ENCODE measurements around the gene SLC1A1.

Gene SLC1A1

DNA sequence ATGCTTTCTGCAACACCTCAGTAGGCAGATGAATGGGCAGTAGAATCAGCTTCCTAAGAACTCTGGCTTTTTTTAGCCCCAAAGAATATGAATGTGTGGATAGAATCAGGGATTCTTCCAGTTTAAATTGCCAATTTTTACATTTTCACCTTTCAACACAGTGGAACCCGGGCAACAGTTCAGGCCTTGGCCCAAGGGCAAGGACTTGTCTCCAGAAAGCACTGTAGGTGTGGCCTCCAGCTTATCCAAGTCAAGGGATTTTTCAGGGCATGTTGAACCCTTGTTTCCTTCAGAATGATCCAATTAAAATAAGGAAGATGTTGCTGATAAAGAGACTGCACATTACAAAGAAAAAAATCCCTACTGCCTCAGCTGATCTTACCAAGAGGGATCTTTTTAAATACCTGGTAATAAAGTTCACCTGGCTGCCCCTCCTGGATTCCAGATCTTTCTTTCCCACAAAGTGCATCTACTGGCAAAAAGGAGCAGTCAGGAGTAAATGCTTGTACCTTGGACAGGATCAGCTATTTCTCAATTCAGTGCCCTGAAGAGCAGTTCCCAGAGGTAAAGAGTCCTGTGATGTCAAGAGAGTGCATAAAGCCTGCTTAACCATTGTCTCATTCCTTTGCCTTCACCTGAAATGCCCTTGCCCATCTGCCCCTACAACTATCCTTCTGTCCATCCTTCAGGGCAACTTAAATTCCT lies 91.7 kb downstream of the SLC1A1 start:
- DNase-seq = no peak

GRCh38 chr9:4583001-4583400 lies 92.7 kb downstream of the SLC1A1 start:
- DNase-seq = peak; percentile 31

- no peak for DNase-seq
Measured at GRCh38 chr9:4584636-4585035, 94.4 kb downstream of the SLC1A1 start.

- no peak for DNase-seq
Measured at GRCh38 chr9:4585135-4585534, 94.9 kb downstream of the SLC1A1 start.

DNA sequence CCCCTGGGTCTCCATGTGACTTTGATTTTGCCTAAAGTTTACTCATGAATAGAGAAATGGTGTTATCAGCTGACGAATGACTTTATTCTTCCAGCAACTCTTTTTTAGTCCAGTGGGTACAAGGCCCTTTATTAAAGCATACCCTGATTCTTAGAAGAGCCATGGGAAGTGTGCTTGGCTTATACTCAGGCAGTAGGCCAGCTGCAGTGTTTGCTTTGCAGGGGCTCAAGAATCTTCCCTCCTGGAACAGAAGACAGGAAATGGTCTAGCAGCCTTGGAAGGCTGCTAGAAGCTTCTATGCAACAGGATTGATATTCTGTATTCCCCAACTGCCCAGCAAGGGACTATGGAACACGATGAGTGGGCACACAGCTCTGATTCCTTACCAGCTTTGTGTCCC lies 98.5 kb downstream of the SLC1A1 start:
- no peak for DNase-seq

DNA sequence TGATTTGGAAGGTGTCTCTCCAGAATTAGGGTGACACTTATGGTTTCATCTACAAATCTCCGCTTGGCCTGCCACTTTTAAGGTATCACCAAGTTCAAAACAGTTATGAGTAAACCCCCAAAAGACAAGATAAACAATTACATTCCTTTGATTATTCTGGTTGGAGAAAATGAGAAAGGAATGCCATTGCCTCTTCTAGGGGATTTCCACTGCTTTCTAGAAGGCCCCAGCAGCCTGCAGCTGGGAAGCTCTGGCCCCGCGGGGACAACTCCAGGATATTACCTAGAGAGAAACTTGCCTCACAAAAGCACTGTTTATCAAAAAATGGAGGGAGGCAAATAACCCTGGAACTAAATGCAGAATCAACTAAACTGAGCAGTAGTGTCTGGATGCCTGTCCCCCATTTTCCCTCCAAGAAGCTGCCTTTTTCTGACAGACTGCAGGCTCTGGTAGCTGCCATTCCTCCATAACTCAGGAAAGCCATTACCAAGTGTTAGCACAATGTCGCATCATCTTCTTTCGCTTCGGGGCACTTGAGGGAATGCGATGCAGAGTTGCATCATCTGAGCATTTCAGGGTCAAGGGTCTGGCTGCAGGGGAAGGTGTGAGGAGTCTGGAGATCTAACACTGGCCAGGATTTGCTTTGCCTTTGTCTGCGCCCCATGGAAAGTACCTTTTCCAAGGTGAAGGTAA lies 100.3 kb downstream of the SLC1A1 start:
- no peak for DNase-seq

DNA sequence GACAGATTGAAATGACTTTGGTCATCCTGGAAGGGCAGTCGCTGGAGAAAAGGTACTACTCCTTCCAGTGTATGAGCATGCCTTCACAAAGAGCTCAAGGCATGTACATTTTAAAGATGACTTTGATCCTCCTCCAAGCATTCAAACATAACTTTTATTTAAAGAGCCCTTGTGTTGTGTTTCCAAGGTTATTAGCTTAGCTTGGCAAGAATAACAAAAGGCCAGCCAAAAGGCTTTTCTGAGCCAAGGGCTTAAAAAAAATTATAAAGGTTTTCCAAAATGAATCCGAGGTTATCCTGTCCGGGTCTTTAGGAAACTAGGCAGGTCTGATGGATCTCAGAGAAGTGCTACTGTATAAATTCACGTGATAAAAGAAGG lies 100.8 kb downstream of the SLC1A1 start:
- DNase-seq = no peak

GRCh38 chr9:4592295-4592694 lies 102.0 kb downstream of the SLC1A1 start:
- DNase-seq = no peak

DNA sequence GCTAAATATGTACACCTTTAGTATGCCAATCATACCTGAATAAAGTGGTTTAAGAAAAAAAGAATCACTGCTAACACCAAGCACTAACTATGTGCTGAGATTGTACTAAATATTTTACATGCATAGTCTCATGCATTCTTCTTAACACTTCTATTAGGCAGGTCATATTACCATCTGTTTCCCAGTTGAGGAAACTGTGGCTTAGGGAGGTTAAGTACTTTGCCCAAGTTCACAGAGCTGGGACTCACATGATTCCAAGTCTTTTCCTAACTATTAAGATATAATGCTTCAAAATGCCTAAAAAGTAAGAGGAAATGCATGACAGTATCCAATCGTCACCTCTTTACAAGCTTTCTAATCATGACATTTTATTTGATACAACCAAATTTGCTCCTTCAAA lies 102.6 kb downstream of the SLC1A1 start:
- DNase-seq = no peak

- no peak for DNase-seq
Measured at GRCh38 chr9:4594545-4594944, 104.3 kb downstream of the SLC1A1 start.

GRCh38 chr9:4594994-4595393 lies 104.7 kb downstream of the SLC1A1 start:
- no peak for DNase-seq

DNA sequence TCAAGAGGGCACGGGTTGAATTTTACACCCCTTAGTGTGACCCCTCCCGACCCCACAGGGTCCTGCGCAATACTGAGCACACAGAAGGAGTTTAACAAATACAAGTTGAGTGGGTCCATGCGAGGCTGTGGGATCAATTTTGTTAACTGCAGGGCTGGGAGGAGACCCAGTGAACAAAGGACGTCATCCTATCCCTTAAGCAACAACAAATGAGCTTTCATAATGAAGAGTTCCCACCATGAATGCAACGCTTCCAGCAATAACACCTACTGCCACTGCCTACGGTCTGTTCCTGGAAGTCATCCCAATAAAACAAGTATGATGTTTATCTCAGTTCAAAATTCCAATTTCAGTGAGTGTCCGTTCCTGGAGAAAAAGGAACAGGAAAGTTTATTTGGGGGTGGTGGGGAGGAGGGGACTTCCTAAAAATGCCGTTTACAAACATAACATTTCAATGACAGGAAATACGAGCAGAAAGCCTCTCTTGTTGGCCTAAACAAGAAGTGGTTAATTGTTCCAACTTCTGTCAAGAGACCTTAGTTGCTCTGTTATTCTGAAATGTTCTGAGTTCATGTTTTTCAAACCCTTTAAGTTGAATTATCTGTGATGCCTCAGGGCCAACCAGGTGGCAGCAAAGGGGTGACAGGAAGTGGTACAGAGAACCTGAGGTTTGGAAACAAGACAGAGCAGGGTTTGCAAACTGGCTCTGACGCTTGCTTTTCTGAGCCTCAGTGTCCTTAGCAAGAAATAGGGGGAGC lies 106.1 kb downstream of the SLC1A1 start:
- no peak for DNase-seq

GRCh38 chr9:4600368-4600767 lies 110.1 kb downstream of the SLC1A1 start:
- no peak for DNase-seq

DNA sequence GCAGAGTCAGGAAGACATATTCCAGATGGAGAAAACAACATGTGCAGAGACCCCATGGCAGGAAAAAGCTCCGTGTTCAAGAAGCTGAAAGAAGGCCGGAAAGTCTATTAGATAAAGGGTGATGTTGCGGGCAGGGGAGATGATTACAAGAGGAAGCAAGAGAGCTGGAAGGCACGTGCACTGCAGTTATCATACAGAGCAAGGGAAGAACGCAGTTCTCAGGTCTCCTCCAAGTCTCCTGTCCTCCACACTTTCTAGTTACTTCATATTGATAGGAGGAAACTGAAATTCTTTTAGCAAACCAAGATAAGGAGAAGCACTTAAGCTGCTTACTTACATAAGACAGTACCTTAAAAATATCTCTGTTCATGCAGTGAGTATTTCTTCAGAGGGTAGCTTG lies 113.6 kb downstream of the SLC1A1 start:
- DNase-seq = no peak

GRCh38 chr9:4604678-4605095 lies 114.4 kb downstream of the SLC1A1 start:
- peak; percentile 85 for DNase-seq

DNA sequence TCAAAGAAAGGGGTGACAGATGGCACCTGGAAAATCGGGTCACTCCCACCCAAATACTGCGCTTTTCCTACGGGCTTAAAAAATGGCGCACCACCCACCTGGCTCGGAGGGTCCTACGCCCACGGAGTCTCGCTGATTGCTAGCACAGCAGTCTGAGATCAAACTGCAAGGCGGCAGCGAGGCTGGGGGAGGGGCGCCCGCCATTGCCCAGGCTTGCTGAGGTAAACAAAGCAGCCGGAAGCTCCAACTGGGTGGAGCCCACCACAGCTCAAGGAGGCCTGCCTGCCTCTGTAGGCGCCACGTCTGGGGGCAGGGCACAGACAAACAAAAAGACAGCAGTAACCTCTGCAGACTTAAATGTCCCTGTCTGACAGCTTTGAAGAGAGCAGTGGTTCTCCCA lies 115.8 kb downstream of the SLC1A1 start:
- DNase-seq = peak; percentile 57

DNA sequence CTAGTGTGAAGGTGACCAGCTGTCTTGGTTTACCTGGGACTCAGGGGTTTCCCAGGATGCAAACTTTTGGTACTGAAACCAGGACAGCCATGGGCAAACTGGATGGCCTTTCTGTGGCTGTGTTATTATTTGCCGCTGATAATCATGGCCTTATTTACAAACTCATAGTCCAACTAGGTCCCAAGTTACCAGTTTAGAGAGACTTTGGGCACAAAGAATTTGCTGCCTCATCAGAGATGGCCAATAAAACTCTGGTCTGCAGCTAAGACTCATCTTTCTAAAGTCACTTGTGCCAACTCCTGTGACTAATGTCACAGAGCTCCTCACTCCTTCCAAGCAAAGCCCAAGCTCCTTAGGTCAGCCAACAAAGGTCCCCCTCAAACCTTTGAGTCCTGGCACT lies 124.4 kb downstream of the SLC1A1 start:
- no peak for DNase-seq

- no peak for DNase-seq
Measured at GRCh38 chr9:4615251-4615650, 125.0 kb downstream of the SLC1A1 start.

DNA sequence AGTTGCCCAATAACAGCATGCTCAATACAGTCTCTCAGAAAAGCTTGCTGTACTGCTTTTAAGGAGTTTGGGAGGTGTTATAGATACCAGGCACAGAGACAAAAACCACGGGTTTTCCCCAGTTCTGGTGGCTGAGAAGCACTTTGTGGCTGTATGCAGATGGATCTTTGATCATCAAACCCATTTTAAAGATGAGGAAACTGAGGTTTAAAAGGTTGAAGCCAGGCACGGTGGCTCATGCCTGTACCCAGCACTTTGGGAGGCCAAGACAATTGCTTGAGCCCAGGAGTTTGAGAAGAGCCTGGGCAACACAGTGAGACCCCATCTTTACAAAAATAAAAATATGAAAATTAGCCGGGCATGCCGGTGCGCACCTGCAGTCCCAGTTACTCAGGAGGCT lies 125.5 kb downstream of the SLC1A1 start:
- no peak for DNase-seq

GRCh38 chr9:4617752-4618151 lies 127.5 kb downstream of the SLC1A1 start:
- DNase-seq = no peak

- DNase-seq = no peak
Measured at GRCh38 chr9:4618700-4619099, 128.4 kb downstream of the SLC1A1 start.

DNA sequence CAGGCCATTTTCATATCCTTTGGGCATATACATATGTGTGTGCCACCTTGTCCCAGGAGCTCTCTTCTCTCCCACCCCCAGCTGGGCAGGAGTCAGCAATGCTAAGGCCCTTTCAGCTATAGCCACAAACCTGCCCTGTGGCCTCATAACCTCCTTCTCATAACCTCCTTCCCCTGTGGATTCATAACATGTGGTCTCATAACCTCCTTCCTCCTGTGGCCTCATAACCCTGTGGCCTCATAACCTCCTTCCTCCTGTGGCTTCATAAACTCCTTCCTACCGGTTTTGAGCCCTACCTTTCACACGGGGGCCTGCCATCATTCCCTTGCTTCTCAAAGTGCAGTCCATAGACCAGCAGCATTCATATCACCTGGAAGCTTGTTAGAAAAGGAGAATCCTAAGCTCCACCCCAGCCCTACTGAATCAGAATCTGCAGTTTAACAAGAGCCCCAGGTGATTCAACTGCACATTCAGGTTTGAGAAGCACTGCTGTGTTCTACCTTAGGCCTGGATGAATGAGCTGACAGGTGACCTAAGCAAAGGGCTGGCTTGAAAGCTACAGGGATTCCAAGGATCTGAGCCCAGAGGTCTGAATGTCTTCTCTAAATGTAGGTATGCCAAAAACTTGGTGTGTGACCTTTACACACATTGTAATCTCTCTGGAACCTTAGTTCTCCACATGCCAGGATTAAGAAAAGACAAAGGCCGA lies 129.9 kb downstream of the SLC1A1 start:
- no peak for DNase-seq

DNA sequence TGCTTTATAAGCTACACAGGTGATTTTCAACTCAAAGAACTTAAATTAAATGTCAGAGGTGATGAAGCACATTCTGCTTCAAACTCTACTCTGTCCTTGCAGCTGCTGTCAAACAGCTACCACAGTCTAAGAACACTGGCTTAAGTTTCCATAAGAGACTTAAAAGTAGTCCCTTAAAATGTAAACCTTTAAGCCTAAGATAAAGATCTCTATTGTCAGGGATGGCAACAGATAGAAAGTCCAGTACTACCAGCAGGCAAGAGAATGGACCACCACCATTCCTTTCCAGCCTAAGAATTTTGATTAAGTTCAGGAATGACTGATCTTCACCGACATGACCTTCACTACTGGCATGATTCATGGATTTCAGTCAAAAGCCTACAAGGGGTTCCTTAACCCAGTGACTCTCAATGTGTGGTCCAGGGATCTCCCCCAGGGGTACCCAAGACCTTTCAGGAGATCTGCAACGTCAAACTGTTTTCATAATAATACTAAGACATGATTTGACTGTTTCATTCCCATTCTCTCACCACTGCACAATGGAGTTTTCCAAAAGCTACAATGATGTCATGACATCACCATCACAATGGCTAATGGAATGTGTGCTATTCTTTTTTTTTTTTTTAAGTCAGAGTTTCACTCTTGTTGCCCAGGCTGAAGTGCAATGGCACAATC lies 130.8 kb downstream of the SLC1A1 start:
- no peak for DNase-seq
